NCI-H1417 (cell line): Measurements from ENCODE around the gene DLG2.

Source experiments
- DNase-seq, 3 experiments: peaks; one replicate each; lab custom pipeline; 2025; lab: John Stamatoyannopoulos, UW

Gene DLG2

DNA sequence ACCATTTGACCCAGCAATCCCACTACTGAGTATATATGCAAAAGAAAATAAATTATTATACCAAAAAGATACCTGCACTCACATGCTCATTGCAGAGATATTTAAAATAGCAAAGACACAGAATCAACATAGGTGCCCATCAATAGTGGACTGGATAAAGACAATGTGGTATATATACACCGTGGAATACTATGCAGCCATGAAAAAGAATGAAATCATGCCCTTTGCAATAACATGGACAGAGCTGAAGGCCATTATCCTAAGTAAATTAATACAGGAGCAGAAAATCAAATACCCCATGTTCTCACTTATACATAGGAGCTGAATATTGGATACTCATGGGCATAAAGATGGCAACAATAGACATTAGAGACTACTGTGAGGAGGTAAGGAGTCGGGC is 68.7 kb downstream of the DLG2 start:
- DNase-seq: no peak

DNA sequence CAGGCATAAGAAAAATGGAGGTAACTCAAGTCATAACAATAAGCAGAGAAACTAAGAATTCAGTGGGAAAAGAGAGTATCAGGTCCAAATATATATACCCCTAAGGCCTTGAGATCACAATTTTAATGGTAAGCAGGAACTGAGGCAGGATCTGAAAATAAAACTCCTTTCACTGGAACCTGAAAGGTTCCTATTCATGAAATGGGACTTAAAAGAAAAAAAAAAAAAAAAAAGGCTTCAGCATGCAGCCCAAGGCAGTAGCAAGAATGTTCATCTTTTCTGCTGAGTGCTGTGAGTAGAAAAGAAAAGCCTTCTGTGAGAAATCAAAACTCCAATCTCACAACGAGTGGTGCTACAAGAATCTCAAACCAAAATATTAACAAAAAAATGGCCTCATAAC is 75.3 kb downstream of the DLG2 start:
- DNase-seq: no peak

DNA sequence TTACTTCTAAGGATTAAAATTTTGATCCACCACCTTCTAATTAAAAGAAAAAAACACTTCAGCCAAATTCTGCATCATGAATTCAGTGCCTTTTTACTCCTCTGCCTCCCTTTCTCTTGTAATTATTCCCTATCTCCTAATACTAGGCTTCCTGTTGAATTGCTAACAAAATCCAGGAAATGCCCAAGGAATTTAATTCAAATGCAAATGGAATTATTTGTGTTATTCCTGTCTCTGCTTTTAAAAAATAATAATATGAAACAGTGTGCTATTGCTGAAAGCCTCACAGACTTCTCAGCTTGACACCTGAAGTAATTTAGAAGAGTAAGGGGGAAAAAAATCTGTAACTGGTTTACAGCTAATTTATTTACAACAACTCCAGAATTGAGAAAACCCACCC is 85.5 kb downstream of the DLG2 start:
- DNase-seq: no peak

DNA sequence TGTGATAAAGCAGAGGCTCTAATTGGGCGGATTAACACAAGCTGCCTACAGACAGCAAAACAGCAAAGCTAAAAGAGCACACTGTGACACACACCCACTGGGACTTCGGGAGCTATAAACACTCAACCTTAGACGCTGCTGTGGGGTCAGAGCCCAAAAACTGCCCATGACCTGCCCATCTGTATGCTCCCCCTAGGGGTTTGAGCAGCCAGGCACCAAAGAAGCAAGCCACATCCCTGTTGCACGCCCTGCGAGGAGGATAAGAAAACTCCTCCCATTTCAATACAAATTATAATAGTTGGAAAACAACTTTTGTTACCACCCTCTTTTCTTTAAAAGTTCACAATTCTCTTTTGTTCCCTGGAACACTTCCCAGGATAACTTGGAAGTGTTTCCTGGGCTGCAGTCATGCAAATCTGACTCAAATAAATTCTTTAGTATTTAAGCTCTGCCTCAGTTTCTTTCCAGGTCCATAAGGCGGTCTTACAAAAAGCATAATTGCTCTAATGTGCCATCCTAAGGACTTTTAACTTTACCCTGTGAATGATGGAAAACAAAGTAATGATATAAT is 86.4 kb downstream of the DLG2 start:
- DNase-seq: no peak

DNA sequence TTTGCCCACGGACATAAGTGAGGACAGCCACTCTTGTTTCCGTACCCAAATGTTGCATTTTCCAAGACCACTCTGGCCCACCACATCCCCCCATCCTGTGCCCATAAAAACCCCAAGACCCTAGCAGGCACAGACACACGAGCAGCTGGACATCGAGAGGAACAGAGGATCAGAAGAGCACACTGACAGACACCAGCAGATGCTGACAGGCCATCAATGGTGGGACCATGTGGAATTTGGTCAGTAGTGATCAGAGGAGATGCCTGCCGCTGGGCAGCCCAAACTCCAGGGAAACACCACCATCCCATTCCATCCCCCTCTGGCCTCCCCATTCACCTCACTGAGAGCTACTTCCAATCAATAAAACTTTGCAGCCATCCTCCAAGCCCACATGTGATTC is 87.0 kb downstream of the DLG2 start:
- DNase-seq: no peak

DNA sequence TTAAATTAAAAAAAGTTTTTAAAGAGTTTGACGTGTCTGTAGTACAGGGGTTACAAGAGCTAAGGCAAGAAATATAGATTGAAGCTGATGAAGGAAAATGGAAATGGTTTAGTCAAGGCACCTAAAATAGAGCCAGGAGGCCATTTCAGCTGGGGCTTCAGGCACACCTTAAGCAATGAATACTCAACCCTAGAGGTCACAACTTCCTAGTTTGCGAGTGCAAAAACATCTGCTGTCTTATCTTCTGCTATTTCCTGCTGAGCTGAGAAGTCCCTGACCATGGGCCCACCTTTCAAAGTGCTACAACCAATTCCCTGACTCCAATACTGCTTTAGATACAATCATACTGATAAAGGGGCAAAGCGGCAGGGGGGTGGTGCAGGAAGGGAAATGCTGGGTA is 87.4 kb downstream of the DLG2 start:
- no peak for DNase-seq

DNA sequence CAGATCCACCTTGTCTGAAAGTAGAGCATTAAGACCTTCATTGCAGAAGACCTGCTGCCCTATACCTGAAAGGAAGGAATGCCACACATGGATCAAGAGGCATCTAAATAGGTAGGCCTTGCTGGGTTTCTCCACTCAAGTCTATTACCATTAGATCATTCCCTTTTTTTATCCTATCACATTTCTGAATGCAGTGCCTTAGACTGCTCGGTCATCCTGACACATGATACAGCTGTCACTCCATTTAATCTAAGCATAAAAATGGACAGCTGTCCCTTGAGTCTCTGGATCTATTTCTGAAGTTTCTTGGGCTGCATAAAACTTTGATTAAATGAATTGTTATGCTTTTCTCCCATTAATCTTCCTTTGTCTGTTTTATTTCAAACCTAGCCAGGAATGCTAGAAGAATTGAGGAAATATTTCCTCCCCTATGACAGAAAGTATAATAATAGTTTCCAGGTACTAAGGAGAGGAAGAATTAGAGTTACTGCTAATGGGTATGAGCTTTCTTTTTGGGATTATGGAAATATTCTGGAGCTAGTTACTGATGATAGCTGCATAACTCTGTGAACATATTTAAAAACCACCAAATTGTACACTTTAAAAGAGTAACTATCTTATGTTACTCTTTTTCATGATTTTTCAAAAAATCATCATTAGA is 88.0 kb downstream of the DLG2 start:
- DNase-seq: no peak

DNA sequence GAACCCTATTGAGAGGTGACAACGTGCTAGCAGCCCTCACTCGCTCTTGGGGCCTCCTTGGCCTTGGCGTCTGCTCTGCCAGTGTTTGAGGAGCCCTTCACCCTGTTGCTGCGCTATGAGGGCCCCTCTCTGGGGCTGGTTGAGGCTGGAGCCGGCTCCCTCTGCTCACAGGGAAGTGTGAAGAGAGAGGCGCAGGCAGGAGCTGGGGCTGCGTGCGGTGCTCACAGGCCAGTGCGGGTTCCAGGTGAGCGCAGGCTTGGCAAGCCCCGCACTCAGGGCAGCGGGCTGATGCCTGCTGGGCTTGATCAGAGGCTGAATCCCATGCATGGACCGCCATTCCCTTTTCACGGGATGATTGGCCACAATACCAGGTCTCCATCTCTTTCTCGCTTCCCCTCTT is 90.7 kb downstream of the DLG2 start:
- DNase-seq: no peak

DNA sequence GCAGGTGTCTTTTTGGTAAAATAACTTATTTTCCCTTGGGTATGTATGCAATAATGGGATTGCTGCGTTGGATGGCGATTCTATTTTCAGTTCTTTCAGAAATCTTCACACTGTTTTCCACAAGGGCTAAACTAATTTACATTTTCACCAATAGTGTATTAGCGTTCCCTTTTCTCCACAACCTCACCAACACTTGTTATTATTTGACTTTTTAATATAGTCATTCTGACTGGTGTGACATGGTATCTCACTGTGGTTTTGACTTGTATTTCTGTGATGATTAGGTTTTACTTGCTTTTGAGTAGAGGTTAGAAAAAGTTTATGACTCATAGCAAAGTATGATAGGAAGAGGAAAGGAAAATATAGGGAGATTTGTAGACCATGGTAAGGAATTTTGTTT is 92.3 kb downstream of the DLG2 start:
- DNase-seq: no peak

DNA sequence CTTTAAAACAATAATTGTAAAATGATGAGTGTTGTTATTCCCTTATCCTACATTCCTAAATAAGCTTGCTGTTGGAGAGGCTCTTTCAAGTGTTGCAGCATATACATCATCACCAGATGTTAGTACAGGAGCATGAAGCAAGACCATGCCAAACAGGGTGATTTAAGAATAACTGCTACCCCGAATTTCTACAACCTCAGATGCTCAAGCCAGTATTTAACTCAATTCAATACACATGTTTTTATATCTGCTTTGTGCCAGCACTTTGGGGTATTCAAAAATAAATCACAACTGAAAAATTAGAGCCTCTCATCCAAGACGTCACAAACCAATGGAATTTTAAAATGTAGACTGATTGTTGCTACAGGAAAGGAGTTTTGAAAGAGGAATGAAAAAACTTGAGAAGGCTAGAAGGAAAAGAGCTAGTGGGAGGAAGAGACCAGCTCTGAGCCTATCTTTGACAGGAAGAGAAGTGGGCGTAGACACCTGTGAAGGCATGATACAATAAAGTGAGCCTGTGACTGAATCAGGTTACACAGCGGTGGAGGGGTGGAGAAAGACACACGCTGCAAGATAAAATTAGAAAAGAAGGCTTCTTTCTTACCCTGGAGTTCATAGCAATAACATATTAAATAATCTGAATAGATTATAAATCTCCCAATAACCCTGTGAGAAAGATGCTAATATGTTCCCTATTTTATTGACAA is 95.8 kb downstream of the DLG2 start:
- DNase-seq: no peak

DNA sequence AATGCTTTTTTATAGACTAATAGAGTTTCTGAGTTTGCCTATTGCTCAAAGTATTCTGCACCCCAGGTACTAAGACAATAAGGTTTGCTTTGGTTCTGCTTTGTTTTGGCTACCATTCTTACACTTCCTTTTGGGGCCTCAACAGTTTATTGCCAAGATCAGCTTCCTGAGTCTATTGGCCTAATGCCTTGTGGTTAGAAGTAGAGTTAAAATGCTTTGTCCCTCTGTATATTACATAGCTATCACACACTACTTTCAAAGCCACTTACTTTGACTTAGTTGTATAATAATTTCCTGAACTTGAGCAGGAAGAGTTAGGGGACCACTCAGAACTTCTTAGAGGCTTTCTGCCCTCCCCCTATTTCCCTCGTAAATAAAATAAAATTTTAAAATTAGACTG is 96.5 kb downstream of the DLG2 start:
- no peak for DNase-seq

DNA sequence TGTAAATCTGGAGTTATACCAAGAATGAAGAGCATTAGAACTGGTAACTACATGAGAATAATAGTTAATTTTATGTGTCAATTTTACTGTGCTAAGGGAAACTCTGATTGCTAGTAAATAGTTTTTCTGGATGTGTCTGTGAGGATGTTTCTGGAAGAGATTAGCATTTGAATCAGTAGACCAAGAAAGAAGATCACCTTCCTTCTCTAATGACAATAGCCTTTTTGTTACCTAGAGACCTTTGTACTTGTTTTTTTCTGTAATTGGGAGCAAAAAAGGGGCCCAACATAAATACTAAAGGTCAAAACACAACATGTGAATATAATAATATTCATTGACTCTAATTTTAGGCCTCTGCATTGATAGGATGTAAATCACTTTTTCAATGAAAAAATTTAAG is 100.6 kb downstream of the DLG2 start:
- DNase-seq: no peak

DNA sequence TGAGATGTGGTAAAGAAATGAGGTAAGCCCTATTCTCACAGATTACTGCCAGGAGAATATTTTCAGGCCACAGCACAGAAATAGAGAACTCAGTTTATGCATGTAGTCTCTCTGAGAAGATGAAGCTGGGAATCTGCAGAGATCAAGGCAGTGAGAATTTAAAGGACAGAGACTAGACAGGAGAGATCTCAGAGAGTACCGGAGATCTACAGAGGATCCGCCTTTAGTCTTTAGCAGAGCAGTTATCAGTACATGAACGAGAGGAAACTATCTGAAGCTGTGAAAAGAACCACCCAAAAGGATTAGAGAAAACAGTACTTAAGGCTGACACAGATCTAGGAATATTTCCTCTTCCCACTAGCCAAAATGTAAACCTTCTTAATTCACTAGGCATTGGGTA is 101.5 kb downstream of the DLG2 start:
- no peak for DNase-seq

DNA sequence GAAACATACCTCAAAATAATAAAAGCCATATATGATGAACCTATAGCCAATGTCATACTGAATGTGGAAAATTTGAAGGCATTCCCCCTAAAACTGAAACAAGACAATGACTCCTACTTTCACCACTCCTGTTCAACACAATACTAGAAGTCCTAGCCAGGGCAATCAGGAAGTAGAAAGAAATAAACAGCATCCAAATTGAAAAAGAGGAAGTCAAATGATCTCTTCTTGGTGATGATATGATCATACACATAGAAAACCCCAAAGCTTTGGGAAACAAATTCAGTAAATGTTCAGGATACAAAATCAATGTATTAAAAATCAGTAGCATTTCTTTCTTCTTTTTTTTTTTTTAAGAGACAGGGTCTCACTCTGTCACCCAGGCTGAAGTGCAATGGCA is 109.9 kb downstream of the DLG2 start:
- no peak for DNase-seq

DNA sequence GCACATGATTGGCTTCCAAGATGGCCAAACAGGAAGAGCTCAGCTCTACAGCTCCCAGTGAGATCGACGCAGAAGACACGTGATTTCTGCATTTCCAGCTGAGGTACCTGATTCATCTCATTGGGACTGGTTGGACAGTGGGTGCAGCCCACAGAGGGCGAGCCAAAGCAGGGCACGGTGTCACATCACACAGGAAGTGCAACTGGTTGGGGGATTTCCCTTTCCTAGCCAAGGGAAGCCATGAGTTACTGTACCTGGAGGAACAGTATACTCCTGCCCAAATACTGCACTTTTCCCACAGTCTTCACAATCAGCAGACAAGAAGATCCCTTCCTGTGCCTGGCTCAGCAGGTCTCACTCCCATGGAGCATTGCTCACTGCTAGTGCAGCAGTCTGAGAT is 131.2 kb downstream of the DLG2 start:
- no peak for DNase-seq

DNA sequence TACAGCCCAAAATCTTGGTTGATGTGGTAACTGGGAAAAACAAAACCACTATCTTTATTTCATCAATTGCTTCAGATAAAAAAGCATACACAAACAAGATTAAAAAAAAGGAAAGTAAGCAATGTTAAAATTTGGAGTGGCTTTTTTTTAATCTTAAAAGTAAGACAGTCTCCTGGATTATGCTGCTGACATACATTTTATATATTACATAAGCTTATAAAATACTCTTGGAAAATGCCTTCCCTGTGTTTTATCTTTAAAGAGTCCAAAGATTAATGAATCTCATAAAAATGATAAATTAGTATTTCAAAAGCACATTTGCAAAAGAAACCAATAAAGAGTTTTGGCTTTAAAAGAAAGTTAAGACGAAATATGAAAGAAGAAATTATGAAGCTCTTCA is 132.7 kb downstream of the DLG2 start:
- DNase-seq: no peak

DNA sequence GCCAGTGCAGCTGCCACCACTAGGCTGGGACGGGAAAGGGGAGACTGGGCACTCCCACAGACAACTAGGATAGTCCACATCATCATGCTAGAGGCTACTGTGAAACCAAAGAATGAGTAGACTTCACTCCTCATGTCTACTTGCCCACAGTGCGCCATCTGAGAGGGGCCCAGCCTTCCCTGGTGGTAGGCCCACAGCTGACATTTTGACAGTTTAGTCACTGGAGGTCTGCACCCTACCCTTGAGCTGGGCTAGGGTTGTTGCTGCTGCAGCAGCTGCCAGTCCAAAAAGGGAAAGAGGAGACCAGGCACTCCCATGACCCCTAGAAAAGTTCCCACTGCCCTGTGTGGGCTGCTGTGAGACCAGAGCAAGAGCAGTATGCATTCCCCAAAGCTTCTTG is 141.2 kb downstream of the DLG2 start:
- DNase-seq: no peak

DNA sequence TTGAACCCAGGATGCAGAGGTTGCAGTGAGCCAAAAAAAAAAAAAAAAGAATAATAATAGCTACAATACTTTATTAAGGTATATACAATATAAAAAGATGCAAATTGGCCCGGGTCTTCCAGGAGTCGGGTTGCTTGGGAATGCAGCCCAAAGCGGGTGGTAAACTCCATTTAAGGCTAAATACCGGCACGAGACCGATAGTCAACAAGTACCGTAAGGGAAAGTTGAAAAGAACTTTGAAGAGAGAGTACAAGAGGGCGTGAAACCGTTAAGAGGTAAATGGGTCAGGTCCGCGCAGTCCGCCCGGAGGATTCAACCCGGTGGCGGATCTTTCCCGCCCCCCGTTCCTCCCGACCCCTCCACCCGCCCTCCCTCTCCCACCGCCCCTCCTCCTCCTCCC is 143.3 kb downstream of the DLG2 start:
- DNase-seq: no peak

DNA sequence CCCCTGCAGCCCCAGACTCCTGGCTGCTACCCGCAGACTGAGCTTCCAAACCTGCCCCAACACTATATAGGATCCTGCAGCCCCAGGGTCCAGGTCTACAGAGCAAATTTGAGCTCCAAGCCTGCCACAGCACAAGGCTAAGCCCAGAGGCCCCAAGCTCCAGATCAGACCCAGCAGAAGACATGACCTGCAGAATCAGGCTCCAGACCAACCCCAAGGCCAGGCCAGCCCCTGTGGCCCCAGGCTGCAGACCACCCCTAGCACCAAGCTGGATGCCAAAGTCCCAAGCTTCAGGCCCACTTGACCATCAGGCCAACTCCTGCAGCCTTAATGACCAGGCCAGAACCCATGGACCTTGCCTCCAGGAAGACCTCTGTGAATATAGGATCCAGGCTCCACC is 145.3 kb downstream of the DLG2 start:
- no peak for DNase-seq

DNA sequence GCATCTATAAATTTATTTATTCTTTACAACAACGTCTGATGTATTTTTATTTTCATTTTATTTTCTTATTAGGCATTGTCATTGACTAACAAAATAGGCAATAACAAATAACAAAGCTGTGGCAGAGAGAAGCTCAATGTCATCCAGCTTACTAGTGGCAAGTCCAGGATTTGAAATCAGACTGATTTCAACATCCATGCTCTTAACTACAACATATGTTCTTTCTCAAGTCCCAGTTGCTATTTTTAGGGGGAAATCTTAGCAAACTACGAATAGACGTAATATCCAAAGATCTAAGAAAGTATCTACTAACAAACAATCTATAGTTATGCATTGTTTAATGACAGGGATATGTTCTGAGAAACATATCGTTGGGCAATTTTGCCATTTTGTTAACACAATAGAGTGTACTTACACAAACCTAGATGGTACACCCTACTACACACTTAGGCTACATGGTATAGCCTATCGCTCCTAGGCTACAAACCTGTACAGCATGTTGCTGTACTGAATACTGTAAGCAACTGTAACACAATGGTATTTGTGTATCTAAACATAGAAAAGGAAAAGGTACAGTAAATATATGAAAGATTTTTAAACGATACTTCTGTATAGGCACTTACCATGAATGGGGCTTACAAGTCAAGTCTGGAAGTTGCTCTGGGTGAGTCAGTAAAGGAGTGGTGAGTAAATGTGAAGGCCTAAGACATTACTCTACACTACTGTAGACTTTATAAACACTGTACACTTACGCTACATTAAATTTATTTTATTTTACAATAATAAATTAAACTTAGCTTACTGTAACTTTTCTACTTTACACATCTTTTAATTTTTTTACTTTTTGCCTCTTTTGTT is 151.3 kb downstream of the DLG2 start:
- DNase-seq: no peak

DNA sequence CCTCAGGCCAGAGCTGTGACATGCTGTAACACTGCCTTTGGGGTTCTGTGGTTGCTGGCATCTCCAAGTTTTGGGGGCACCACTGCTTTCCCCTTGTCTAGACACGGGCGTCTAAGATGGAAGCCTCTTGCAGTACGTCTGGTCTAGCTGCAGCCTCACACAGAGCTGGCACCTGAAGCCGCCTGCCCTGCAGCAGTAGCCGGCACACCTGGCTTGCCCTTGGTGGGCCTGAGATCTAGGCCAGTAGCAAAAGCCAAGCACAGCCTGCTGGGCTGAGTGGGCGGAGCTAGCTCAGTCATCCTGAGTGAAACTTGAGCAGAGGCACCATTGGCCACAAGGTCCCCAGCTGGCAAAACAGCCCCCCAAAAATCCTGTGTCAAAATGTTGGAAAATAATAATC is 154.2 kb downstream of the DLG2 start:
- no peak for DNase-seq

DNA sequence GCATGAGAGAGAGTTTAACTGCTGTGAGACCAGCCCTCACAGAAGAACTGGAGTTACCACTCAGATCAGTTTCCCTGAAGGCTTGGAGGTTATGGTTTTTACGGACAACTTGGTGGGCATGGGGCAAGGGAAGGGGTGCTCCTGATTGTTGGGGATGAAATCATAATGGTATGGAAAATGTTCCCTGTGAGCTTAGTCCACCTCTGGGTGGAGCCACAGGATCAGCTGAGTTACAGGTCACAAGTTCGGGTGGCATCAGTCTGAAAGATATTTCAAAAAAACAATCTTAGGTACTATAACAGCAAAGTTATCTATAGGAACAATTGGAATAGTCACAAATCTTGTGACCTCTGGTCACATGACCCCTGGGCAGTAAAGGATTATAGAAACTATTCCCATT is 162.9 kb downstream of the DLG2 start:
- peak in 2 of 3 experiments; percentile 1 to 16 for DNase-seq

DNA sequence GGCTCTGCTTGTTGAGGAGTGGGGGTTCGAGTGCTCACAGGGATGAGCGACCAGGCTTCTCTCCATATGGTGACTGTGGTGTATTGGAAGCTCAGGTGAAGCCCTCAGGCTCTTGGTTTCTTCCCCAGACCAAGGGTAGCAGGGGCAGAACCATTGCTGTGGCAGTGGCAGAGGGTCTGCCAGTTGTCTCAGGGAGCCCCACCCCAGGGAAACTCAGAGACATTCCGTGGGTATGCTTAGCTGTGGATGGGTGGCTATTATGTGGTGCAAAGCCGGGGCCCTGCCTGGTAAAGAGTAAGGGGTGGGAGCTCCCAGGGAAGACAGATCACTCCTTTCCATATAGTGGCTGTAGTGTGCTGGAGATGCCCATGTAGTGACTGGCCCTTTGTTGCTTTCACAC is 167.8 kb downstream of the DLG2 start:
- DNase-seq: no peak
